Tibial nerve (tissue), 4 donors: ENCODE results near the gene KRT84.

Experiments
- CTCF ChIP-seq, 5 experiments: fragments of 200-600 bp in 3 of 5; fragments of 450-650 bp in 2 of 5; sonication (generic) in 3 of 5; IDR thresholded peaks; one replicate each; pipeline ENCODE4 v1.5.1; 2016 to 2019; ENCODE audit warnings: antibody characterized with exemption in 5 of 5, mild to moderate bottlenecking in 3 of 5, moderate library complexity in 2 of 5
- EP300 ChIP-seq, 2 donors: sonication (generic); formaldehyde crosslinking; IDR thresholded peaks; one replicate each; pipeline ENCODE4 v1.6.1; 2017; ENCODE audit warnings: antibody characterized with exemption in 2 of 2, mild to moderate bottlenecking in 1 of 2
- POLR2A ChIP-seq, 2 donors: fragments of 450-650 bp; IDR thresholded peaks; one replicate each; pipeline ENCODE4 v1.6.1; 2017; ENCODE audit warnings: antibody characterized with exemption in 2 of 2, mild to moderate bottlenecking in 2 of 2, moderate library complexity in 2 of 2

DNA sequence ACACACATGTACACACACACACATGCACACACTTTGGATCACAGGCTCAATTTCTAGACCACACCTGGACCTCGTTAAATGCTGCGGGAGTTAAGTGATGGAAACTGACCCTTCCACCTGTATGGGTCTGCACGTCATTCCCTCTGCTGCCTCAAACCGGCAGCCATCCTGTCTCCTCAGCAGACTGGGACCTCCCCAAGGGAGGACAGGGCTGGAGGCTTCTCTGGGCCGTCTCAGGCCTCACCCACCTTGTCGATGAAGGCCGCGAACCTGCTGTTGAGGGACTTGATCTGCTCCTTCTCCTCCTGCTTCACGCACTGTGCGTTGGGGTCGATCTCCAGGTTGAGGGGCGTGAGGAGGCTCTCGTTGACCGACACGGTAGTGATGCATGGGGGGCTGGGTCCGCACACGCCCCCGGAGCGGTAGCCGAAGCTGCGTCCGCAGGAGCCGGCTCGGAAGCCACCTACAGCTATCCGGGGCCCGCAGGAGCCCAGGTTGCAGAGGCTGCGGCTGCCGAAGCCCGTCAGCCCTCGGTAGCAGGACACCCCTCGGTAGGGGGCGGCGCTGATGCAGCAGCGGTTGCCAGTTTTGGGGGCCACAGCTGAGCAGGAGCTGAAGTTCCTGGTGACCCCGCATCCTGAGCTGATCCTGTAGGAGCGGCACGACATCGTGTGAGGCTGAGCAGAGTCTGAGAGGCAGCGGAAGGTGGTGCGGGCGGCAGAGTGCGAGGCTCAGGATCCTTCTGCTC, 18.5 kb downstream of the KRT84 start, which contains the start of gene KRT85:
- TF ChIP-seq POLR2A (IDR thresholded peaks at IDR 0.05) (no peak), CTCF (IDR thresholded peaks at IDR 0.05) (no peak), EP300 (IDR thresholded peaks at IDR 0.05) (no peak)
